ENCODE results near the gene KTN1.

KTN1 gene

DNA sequence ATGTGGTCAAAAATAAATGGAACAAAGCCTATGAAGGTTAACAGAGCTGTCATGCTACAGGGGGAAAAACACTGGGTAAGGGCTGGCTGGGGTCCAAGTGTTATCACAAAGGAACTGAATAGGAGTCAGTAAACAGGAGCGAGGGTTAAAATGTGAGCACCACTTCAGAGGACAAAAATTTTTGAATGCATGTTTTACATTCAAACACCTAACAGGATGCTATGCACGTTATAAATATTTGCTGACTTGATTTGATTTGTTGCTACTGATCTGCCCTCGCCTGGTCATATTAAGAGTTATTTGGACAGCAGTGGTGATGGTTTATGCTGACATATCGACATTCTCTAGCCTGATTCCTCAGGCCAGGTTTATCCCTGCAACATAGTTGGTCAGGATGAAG is 7.4 kb upstream of the KTN1 start:
- no peak for TF ChIP-seq GABPA (IDR thresholded peaks at IDR 0.05; ENCODE audit: low read depth)
- no peak for DNase-seq (ENCODE audit: low read depth in 1 of 2, low spot score in 1 of 2)
- no peak overlapping the region for H3K27ac ChIP-seq (replicated peaks)
- H3K27me3 ChIP-seq (ENCODE audit: insufficient read depth, poor library complexity, severe bottlenecking) = no peaks in the 10 kb centered on the region
- H3K4me3 ChIP-seq (replicated peaks; ENCODE audit: insufficient read depth, low read length) = no peak overlapping the region

DNA sequence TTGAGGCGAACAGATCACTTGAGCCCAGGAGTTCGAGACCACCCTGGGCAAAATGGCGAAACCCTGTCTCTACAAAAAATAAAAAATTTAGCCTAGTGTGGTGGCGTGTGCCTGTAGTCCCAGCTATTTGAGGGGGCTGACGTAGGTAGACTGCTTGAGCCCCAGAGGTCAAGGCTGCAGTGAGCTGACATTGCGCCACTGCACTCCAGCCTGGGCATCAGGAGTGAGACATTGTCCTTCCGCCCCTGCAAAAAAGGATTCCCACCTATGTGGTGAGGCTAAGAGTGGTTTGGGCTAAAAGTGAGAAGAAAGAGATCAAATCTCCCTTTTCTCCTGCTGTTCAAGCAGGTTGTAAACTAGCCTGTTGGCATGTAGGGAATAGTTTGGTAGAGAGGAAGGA is 5.0 kb upstream of the KTN1 start:
- no peak for DNase-seq (ENCODE audit: low read depth in 1 of 2, low spot score in 1 of 2)
- H3K27me3 ChIP-seq (ENCODE audit: insufficient read depth, poor library complexity, severe bottlenecking) = no peaks in the 10 kb centered on the region
- H3K27ac ChIP-seq (replicated peaks) = no peak overlapping the region
- TF ChIP-seq GABPA (IDR thresholded peaks at IDR 0.05; ENCODE audit: low read depth) (no peak), POLR2AphosphoS5 (IDR thresholded peaks at IDR 0.05; ENCODE audit: low read depth) (no peak), SPI1 (IDR thresholded peaks at IDR 0.05; ENCODE audit: borderline replicate concordance, low read depth) (no peak)
- TF ChIP-seq, protein P1, sequence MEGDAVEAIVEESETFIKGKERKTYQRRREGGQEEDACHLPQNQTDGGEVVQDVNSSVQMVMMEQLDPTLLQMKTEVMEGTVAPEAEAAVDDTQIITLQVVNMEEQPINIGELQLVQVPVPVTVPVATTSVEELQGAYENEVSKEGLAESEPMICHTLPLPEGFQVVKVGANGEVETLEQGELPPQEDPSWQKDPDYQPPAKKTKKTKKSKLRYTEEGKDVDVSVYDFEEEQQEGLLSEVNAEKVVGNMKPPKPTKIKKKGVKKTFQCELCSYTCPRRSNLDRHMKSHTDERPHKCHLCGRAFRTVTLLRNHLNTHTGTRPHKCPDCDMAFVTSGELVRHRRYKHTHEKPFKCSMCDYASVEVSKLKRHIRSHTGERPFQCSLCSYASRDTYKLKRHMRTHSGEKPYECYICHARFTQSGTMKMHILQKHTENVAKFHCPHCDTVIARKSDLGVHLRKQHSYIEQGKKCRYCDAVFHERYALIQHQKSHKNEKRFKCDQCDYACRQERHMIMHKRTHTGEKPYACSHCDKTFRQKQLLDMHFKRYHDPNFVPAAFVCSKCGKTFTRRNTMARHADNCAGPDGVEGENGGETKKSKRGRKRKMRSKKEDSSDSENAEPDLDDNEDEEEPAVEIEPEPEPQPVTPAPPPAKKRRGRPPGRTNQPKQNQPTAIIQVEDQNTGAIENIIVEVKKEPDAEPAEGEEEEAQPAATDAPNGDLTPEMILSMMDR (IDR thresholded peaks at IDR 0.05; ENCODE audit: insufficient read depth, low read length) = no peak
- H3K4me3 ChIP-seq (replicated peaks; ENCODE audit: insufficient read depth, low read length) = no peak overlapping the region

DNA sequence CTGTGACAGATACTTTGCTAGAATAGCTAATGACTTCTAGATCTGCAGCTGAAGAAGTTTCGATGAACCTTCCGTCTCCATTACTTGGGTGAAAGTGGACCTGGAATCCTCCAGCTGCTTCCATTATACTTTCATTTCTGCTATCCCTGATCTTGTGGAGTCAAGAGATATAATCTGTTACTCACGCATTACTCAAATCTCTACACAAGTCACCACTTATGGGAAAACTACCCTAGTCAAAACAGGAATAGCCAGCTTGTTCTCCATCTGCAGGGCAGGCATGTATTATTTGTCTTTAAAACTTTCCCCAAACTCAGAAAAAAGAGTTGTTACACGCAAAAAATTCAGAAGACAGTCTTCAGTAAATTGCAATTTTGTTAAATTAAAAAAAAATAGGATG is 2.8 kb upstream of the KTN1 start:
- no peak for TF ChIP-seq POLR2AphosphoS5 (IDR thresholded peaks at IDR 0.05; ENCODE audit: low read depth)
- TF ChIP-seq GABPA (IDR thresholded peaks at IDR 0.05; ENCODE audit: low read depth) = no peak
- TF ChIP-seq, protein P2, sequence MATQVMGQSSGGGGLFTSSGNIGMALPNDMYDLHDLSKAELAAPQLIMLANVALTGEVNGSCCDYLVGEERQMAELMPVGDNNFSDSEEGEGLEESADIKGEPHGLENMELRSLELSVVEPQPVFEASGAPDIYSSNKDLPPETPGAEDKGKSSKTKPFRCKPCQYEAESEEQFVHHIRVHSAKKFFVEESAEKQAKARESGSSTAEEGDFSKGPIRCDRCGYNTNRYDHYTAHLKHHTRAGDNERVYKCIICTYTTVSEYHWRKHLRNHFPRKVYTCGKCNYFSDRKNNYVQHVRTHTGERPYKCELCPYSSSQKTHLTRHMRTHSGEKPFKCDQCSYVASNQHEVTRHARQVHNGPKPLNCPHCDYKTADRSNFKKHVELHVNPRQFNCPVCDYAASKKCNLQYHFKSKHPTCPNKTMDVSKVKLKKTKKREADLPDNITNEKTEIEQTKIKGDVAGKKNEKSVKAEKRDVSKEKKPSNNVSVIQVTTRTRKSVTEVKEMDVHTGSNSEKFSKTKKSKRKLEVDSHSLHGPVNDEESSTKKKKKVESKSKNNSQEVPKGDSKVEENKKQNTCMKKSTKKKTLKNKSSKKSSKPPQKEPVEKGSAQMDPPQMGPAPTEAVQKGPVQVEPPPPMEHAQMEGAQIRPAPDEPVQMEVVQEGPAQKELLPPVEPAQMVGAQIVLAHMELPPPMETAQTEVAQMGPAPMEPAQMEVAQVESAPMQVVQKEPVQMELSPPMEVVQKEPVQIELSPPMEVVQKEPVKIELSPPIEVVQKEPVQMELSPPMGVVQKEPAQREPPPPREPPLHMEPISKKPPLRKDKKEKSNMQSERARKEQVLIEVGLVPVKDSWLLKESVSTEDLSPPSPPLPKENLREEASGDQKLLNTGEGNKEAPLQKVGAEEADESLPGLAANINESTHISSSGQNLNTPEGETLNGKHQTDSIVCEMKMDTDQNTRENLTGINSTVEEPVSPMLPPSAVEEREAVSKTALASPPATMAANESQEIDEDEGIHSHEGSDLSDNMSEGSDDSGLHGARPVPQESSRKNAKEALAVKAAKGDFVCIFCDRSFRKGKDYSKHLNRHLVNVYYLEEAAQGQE (IDR thresholded peaks at IDR 0.05; ENCODE audit: insufficient replicate concordance, low read depth) = no peak
- Histone ChIP-seq H3K4me3 (replicated peaks; ENCODE audit: insufficient read depth, low read length) (no peak overlapping the region), H3K27ac (replicated peaks) (no peak overlapping the region), H3K27me3 (ENCODE audit: insufficient read depth, poor library complexity, severe bottlenecking) (no peaks in the 10 kb centered on the region)
- DNase-seq (ENCODE audit: low read depth in 1 of 2, low spot score in 1 of 2) = no peak

DNA sequence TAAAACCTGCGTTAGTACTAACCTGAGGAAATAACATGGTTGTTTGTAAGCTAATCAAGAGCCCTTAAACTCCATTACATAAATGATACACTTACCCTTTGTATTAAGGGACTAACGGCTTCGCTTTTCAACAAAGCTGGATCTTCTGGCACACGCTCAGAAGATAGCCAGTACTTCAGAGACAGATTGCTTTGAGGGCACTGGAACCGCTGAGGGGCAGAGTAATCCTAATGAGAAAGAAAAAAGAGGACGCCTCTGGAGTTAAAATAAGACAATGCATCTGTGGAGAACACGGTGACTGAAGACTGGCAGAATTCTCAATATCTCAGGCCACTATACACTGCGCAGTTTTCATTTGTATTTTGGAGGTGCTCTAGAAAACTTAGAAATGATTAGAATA is 1.5 kb upstream of the KTN1 start:
- Histone ChIP-seq H3K4me3 (replicated peaks; ENCODE audit: insufficient read depth, low read length) (no peak overlapping the region), H3K27ac (replicated peaks) (no peak overlapping the region), H3K27me3 (ENCODE audit: insufficient read depth, poor library complexity, severe bottlenecking) (no peaks in the 10 kb centered on the region)
- DNase-seq (ENCODE audit: low read depth in 1 of 2, low spot score in 1 of 2) = no peak
- TF ChIP-seq POLR2AphosphoS5 (IDR thresholded peaks at IDR 0.05; ENCODE audit: low read depth) (no peak), GABPA (IDR thresholded peaks at IDR 0.05; ENCODE audit: low read depth) (no peak), SPI1 (IDR thresholded peaks at IDR 0.05; ENCODE audit: borderline replicate concordance, low read depth) (no peak)
- TF ChIP-seq, protein P1 (IDR thresholded peaks at IDR 0.05; ENCODE audit: insufficient read depth, low read length) = no peak
- TF ChIP-seq, protein P2 (IDR thresholded peaks at IDR 0.05; ENCODE audit: insufficient replicate concordance, low read depth) = no peak
